BE2C (cell line): ENCODE results near the gene PRKG1.

Experiments used
- DNase-seq: peaks from one replicate; pipeline ENCODE4 v3.0.0-alpha.2; 2020
- H3K27me3 ChIP-seq: fragments of 250-450 bp; sonication (Bioruptor Pico); 2 replicates; pipeline ENCODE4 v1.5.1; 2020; ENCODE audit warnings: mild to moderate bottlenecking
- H3K36me3 ChIP-seq: fragments of 250-450 bp; sonication (Bioruptor Pico); 2 replicates; pipeline ENCODE4 v1.5.1; 2020; ENCODE audit warnings: mild to moderate bottlenecking
- H3K4me1 ChIP-seq: fragments of 250-450 bp; sonication (Bioruptor Pico); 2 replicates; pipeline ENCODE4 v1.5.1; 2020
- H3K4me3 ChIP-seq: 2 replicates; pipeline ENCODE4 v1.5.1; 2011; ENCODE audit warnings: low read depth, low read length
- H3K9me3 ChIP-seq: fragments of 250-450 bp; sonication (Bioruptor Pico); 2 replicates; pipeline ENCODE4 v1.5.1; 2020
- CTCF ChIP-seq: IDR thresholded peaks from 2 replicates; pipeline ENCODE4 v1.5.1; 2012; ENCODE audit warnings: mild to moderate bottlenecking, low read depth, low read length

Gene PRKG1

GRCh38 chr10:51696251-51696650 lies 622.0 kb downstream of the PRKG1 start:
- H3K4me1 ChIP-seq, result peaks cover 3% of the 10 kb centered on the region; the same call in 1 of the 2 replicates
- H3K27me3 ChIP-seq, result no peaks in the 10 kb centered on the region
- H3K4me3 ChIP-seq, result no peak overlapping the region
- peaks cover 7% of the 10 kb centered on the region for H3K36me3 ChIP-seq
- H3K9me3 ChIP-seq, result no peaks in the 10 kb centered on the region
- DNase-seq, result no peak
- no peak for TF ChIP-seq CTCF

GRCh38 chr10:51698473-51699063 lies 624.3 kb downstream of the PRKG1 start:
- Histone ChIP-seq H3K36me3 (peaks cover 7% of the 10 kb centered on the region), H3K9me3 (no peaks in the 10 kb centered on the region), H3K4me1 (peaks cover 3% of the 10 kb centered on the region; the same call in 1 of the 2 replicates), H3K27me3 (no peaks in the 10 kb centered on the region), H3K4me3 (peak overlapping the region; percentile 91)
- no peak for DNase-seq
- TF ChIP-seq CTCF, result no peak

- H3K4me3 ChIP-seq, result peak overlapping the region; percentile 91
- H3K9me3 ChIP-seq, result no peaks in the 10 kb centered on the region
- no peak for TF ChIP-seq CTCF
- DNase-seq, result peak; percentile 12
- peaks cover 7% of the 10 kb centered on the region for H3K36me3 ChIP-seq
- H3K4me1 ChIP-seq, result peaks cover 3% of the 10 kb centered on the region; the same call in 1 of the 2 replicates
- H3K27me3 ChIP-seq, result no peaks in the 10 kb centered on the region
These were observed 624.8 kb downstream of the PRKG1 start for GRCh38 chr10:51699145-51699474.

- H3K27me3 ChIP-seq, result no peaks in the 10 kb centered on the region
- H3K36me3 ChIP-seq, result peaks cover 7% of the 10 kb centered on the region
- peak within 1 kb of the TSS; percentile 91 for H3K4me3 ChIP-seq
- DNase-seq, result peak; percentile 85
- peaks cover 3% of the 10 kb centered on the region; the same call in 1 of the 2 replicates for H3K4me1 ChIP-seq
- no peaks in the 10 kb centered on the region for H3K9me3 ChIP-seq
- no peak for TF ChIP-seq CTCF
These were observed 625.4 kb downstream of the PRKG1 start, which contains the start of gene CSTF2T for GRCh38 chr10:51699475-51700227. CSTF2T (minus strand) TSS chr10:51699595; CDS start chr10:51699549, 46 bp downstream.

GRCh38 chr10:51700228-51700817 lies 626.0 kb downstream of the PRKG1 start:
- H3K27me3 ChIP-seq, result no peaks in the 10 kb centered on the region
- DNase-seq, result no peak
- no peak for TF ChIP-seq CTCF
- peaks cover 7% of the 10 kb centered on the region for H3K36me3 ChIP-seq
- H3K4me3 ChIP-seq, result peak overlapping the region; percentile 91
- no peaks in the 10 kb centered on the region for H3K9me3 ChIP-seq
- H3K4me1 ChIP-seq, result peaks cover 3% of the 10 kb centered on the region; the same call in 1 of the 2 replicates
